Measurements from ENCODE around the gene SLC1A3. TPM values are rescaled to one million over a fixed set of nuclear protein-coding genes. Genes with fewer than 3 reads are reported as not detected.

The SLC1A3 gene
- total RNA-seq, 4 donors from 2014 or later, result 95.6 to 479 (median 173) TPM

DNA sequence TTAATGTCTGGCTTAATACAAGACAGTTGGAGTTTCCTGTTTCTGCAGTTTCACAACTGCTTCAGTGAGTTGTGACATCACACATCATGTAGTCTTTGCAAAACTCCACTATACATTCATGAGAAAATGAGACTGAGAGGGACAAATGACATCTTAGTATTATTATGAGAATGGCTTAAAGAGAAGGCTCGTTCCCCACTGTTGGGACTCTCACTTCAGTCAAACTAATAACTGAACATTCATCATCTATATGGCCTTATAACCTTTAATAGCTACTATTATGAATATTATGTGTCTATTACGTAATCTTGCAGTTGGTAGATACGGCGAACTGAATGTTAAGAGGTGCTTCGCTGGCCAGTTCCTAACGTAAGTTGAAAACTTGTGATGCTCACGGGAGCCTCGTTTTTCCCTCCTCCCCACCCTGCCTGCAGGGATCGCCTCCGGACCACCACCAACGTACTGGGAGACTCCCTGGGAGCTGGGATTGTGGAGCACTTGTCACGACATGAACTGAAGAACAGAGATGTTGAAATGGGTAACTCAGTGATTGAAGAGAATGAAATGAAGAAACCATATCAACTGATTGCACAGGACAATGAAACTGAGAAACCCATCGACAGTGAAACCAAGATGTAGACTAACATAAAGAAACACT is 79.4 kb downstream of the SLC1A3 start:
- TF ChIP-seq CTCF (IDR thresholded peaks at IDR 0.05; ENCODE audit: low read depth), result no peak

- no peak for TF ChIP-seq CTCF (IDR thresholded peaks at IDR 0.05; ENCODE audit: low read depth)
Measured at GRCh38 chr5:36686881-36687280, 80.5 kb downstream of the SLC1A3 start.

- TF ChIP-seq CTCF (IDR thresholded peaks at IDR 0.05; ENCODE audit: low read depth), result no peak
Measured at GRCh38 chr5:36688722-36689121, 82.3 kb downstream of the SLC1A3 start.

- TF ChIP-seq CTCF (IDR thresholded peaks at IDR 0.05; ENCODE audit: low read depth), result no peak
Measured at GRCh38 chr5:36689225-36689624, 82.8 kb downstream of the SLC1A3 start.

DNA sequence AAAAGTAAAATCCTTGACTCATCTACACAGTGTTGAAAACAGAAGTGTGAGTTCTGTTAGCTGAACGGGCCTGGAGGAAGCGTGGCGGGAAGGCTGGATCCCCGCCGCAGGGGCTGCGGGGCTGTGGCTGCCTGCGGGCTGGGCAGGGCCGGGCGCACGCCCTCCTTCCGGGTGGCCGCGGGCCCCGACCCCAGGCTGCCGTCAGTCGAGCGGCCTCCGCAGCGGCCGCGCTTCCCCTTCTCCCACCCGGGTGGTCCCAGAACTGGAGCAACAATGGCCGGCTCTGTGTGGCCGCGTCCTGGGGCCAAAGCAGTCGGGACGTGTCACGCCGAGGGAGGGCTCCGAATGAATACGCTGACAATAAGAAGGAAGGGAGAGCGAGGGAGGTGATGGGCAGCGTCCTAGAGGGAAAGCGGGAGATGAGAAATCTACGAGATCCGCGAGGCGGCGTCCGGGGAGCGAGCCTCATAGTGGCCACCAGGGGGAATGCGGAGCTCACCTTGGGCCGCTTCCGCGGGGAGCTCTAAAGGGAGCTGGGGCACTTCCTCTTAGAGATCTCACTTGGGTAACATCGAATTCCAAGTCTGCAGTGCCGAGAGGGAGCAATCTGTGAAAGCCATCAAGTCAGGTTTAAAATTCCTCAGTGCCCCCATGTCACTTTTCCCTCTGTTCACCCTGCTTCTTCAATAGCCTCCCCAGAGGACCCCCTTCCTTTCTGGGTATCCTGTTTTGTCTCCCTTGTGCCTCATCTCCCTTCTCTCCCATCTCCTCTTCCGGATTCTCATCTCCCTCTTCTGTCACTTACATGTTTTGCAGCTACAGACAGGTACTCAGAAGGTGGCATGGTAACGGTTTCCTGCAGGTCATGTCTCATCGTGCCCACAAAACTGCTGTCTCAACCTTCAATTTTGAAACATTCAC is 83.9 kb downstream of the SLC1A3 start:
- no peak for TF ChIP-seq CTCF (IDR thresholded peaks at IDR 0.05; ENCODE audit: low read depth)

DNA sequence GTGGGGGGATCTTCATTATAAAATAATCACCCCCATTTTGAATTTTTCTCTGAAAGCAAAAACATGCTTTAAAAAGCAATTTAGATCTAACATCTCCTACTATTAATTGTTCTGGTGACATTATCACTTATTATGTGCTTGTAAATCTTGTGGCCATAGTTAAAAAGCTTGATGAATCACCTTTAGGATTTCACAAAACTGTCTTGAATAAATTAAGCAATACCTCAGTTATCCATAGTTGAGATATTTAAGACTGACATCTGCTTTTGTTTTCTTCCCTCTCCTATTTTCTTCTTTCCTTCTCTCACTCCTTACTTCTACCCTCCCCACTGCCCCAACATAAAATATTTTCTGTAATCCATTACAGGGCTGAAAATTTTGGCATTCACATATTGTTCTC is 84.8 kb downstream of the SLC1A3 start:
- TF ChIP-seq CTCF (IDR thresholded peaks at IDR 0.05; ENCODE audit: low read depth), result no peak

GRCh38 chr5:36691696-36692371 is 85.4 kb downstream of the SLC1A3 start:
- no peak for TF ChIP-seq CTCF (IDR thresholded peaks at IDR 0.05; ENCODE audit: low read depth)
